Measurements from ENCODE around the gene FBXL2.

Gene FBXL2

GRCh38 chr3:33277193-33277882, at the start of gene FBXL2:
Gene FBXL2, plus strand, starts transcription at chr3:33277442. Its CDS starts 71 bp downstream, at chr3:33277513.
- DNase-seq (ENCODE audit: extremely low read depth in 1 of 2, low read depth in 1 of 2): no peak

DNA sequence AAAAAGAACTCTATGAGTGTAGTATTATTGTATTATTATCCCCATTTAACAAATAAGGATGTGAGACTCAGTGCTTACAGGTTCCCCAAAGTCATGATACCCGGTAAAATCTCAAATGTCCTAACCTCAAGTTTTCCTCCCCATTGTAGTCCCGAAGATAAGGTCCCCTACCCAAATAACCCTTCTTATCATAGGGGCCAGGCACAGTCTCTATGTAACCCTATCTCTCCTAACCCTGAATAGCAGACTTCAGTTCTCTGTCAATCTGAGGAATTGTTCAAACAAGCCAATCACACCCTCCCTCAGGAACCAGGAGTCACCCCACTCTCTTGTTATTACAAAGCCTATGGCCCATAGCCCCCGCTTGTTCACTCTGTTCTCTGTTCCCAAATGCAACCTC, 48.2 kb upstream of the FBXL2 start:
- DNase-seq (ENCODE audit: extremely low read depth in 1 of 2, low read depth in 1 of 2): no peak

DNA sequence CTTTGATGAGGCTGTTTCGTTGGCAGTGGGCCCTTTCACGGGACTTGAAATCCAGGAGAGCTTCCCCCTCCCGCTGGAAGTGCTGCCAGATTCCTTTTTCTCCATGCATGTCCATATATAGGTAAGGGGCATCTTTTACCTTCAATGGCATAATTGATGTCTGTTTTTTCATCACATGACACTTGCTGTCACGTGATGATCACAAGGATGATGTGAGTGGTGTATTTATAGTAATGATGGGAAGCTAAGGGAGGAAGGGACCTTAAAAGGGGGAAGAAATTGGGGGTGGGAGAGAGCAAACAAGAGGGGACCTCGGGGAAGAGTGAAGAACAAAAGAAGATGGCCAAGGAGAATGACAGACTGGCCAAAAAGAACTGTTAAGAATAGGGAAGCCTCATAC, 47.3 kb upstream of the FBXL2 start:
- no peak for DNase-seq (ENCODE audit: extremely low read depth in 1 of 2, low read depth in 1 of 2)

DNA sequence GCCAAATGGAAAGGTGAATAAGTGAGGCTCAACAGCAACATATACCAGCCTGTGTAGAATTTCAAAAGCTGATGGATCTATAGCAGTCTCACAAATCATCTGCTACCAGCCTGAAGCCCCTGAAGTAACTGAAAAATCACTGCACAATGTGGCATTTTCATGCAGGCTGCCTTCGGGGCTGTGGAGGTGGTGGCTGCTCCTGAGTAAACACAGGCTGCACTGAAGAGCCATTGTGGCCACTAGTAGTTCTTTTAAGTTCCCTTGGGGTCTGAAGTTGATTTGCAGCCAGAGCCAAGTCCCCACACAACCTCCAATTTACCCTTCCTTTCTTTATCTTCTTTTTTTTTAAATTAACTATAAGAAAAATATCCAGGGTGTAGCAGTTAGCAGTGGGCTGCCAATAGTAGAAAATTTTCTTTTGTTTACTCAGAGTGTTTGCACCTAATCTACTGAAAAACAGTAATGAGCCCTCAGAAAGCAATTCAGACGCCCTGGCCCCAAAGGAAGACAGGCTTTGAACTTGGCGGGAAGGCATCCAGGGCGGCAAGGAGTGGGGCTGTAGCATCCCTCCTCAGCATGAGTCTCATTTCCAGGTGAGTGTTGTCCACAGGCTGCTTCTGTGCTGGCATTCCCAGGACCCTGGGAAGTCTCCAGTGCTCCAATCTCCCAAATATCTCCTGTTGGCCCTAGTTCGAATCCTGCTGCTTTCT, 45.3 kb upstream of the FBXL2 start:
- no peak for DNase-seq (ENCODE audit: extremely low read depth in 1 of 2, low read depth in 1 of 2)

- DNase-seq (ENCODE audit: extremely low read depth in 1 of 2, low read depth in 1 of 2): no peak
Measured at GRCh38 chr3:33233884-33234283, 43.4 kb upstream of the FBXL2 start.

GRCh38 chr3:33236005-33236404, 41.2 kb upstream of the FBXL2 start:
- no peak for DNase-seq (ENCODE audit: extremely low read depth in 1 of 2, low read depth in 1 of 2)

DNA sequence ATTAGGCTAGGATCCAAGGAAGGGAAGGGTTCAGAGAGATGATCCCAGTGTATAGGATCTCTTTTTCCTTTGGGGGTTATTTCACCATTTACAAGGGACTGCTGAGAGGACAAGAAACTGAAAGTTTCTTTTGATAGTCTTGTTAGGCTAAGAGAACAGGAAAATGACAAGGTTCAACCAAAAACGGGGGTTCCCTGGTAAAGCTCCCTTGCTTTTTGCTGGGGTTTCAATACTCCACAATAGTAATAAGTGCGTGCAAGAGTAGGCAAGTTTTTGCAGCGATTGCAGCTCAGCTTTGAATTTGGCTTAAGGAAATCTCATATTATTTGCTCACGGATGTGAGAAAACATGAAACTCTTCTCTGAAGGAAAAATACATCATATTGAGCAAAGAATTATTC, 39.8 kb upstream of the FBXL2 start:
- DNase-seq (ENCODE audit: extremely low read depth in 1 of 2, low read depth in 1 of 2): no peak

DNA sequence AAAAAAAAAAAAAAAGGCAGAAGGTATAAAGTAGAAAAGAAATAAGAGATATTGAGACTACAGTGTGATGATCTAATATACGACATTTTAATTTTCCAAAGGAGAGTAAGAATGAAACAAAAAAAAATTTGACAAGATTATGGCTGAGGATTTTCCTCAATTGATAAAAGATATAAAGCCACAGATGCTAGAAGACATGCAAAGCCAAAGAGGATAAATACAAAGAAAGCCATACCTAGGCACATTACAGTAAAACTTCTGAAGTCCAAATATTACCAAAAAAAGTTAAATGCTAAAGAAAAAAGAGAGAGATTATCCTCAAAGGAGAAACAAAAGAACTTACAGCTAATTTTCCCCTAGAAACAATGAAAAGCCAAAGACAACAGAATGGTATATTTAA, 38.3 kb upstream of the FBXL2 start:
- no peak for DNase-seq (ENCODE audit: extremely low read depth in 1 of 2, low read depth in 1 of 2)

DNA sequence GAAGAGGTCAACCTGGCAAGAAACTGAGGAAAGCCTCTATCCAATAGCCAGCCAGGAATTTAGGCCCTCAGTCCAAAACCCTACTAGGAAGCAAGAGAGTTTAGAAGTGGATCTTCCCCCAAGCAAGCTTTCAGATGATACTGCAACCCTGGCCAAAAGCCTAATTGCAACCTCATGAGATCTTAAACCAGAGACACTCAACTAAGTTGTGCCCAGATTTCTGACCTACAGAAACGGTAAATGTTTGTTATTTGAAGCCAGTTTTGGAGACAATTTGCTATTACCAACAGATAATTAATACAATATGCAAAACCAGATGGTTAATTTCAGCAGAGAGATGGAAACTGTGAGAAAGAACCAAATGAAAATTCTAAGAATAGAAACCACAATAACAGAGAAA, 37.0 kb upstream of the FBXL2 start:
- DNase-seq (ENCODE audit: extremely low read depth in 1 of 2, low read depth in 1 of 2): no peak

GRCh38 chr3:33246786-33247185, 30.5 kb upstream of the FBXL2 start:
- no peak for DNase-seq (ENCODE audit: extremely low read depth in 1 of 2, low read depth in 1 of 2)

GRCh38 chr3:33250712-33251111, 26.5 kb upstream of the FBXL2 start:
- no peak for DNase-seq (ENCODE audit: extremely low read depth in 1 of 2, low read depth in 1 of 2)

DNA sequence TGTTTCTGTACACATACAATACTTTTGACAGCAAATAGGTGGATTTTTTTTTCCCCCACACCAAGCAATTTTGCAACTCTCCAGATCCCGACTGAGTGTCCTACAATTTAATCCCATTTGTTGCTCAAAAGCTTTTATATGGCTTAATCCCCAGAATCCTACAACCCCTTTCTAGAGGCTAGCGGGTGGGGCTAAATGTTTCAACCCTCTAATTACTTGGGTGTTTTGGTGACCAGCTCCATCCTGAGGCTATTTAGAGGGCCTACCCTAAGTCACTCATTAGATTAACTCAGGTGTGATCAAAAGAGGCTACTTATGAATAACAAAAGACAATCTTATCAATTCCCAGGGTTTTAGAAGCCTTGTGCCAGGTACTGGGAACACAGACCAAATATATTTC, 21.0 kb upstream of the FBXL2 start:
- DNase-seq (ENCODE audit: extremely low read depth in 1 of 2, low read depth in 1 of 2): no peak

DNA sequence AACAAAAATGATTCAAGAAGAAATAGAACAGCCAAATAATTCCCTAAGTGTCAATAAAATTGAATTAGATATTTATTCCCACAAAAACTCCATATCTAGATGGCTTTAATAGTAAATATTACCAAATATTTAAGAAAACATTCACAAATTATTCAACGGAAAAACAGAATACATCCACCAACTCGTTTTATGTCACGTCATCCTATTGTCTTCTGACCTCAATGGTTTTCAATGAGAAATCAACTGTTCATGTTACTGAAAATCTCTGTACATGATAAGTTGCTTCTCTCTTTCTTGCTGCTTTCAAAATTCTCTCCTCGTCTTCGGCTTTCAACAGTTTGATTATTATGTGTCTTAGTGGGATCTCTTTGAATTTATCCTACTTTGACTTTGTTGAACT, 17.1 kb upstream of the FBXL2 start:
- no peak for DNase-seq (ENCODE audit: extremely low read depth in 1 of 2, low read depth in 1 of 2)

DNA sequence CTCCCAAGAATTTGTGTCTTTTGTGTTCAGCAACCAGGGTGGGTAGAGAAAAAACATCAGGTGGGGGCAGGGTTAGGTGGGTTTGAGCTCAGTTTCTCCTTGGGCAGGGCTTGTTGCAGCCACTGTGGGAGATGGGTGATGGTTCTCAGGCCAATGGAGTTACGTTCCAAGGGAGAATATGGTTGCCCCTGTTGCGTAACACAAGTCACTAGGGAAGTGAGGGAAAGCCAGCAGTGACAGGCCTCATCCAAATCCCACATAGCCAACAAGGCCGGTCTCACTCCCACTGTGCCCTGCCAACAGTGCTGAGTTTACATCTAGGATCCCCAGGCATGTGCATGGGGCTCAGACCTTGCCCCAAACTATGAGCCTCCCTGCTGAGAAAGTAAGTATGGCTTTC, 7.9 kb upstream of the FBXL2 start:
- no peak for DNase-seq (ENCODE audit: extremely low read depth in 1 of 2, low read depth in 1 of 2)

- DNase-seq (ENCODE audit: extremely low read depth in 1 of 2, low read depth in 1 of 2): no peak
Measured at GRCh38 chr3:33271324-33271723, 5.9 kb upstream of the FBXL2 start.

- no peak for DNase-seq (ENCODE audit: extremely low read depth in 1 of 2, low read depth in 1 of 2)
Measured at GRCh38 chr3:33273628-33274027, 3.6 kb upstream of the FBXL2 start.

DNA sequence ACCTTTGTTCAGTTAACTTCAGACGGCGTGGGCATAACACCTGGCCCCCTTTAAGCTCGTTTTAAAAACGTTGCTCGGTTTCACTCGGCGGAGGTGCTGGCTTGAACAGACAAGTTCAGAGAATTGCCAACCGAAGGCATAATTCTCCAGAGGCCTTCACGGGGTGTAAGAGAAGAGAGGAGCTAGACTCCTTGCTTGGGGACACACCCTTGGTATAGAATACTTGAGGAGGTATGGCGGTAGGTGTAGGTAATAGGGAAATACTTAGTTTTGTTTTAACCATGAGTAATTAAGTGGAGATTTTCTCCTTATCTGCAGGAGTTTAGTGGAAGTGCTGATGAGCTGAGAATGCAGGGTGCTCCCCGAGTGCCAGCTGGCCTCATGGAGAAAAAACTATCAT, 921 bp downstream of the FBXL2 start:
- DNase-seq (ENCODE audit: extremely low read depth in 1 of 2, low read depth in 1 of 2): no peak

DNA sequence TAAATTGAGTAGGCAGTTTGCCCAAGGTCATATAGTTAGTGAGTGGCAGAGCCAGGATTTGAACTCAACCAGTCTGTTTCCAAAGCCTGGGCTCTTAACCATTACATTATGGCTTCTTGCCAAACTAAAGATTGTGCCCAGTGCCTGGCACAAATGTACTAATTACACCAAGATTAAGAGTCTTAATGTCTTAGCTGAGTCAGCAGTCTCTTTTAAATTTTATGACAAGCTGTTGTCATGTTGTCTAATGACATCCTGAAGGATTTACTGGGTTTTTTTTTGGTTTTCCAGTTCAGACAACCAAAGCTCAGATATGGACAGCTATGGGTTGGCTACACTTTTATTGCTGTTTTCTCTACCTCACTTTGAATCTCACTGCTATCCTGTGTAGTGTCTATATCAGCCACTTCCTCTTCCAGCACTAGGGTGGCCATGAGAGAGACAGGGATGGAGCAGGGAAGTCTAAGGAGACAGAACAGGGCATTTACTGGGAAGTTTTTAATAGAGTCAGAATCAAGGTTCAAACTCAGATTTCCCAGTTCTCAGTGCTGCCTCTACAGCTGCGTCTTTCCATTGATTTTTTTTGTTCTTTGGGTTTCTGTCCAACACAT, 10.5 kb downstream of the FBXL2 start:
- no peak for DNase-seq (ENCODE audit: extremely low read depth in 1 of 2, low read depth in 1 of 2)

DNA sequence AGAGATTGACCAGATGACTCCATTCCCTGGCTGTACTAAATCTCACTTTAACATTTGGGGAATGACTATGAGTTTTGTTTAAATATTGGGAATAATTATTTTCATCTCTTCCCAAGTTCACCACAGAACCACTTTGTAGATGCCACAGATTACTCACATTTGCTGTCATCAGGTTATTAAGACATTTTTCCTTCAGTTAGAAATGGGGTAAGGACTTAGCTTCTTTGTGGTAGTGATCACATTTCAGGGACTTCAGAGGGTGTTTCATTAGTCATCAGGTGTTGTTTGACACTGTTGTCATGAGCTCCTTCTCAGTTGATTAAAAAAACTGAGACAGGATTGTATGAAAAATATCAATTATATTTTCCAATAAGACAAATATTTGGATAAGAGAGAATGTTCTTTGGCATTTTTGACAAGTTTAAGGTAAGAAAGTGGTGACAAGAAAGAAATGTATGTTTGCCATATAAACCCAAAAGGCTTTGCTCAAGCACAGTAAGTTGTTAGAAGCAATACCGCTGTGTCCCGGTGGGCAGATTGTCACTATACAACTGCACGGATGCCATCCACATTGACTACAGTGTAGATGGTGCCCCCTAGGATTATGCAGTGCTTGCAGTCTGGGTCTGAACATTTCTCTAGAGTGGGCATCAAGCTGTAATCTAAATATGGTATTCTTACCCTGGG, 22.3 kb downstream of the FBXL2 start:
- no peak for DNase-seq (ENCODE audit: extremely low read depth in 1 of 2, low read depth in 1 of 2)

GRCh38 chr3:33312361-33312760, 35.1 kb downstream of the FBXL2 start:
- DNase-seq (ENCODE audit: extremely low read depth in 1 of 2, low read depth in 1 of 2): no peak

DNA sequence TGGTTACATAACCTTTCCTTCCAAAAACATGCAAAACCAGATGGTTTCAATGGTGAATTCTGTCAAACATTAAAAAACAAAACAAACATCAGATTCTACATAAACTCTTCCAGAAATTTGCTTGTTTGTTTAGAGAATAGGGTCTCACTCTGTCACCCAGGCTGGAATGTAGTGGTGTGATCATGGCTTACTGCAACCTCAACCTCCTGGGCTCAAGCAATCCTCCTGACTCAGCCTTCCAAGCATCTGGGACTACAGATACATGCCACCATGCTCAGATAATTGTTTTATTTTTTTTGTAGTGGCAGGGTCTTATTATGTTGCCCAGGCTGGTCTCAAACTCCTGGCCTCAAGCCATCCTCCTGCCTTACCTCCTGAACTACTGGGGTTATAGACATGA, 36.1 kb downstream of the FBXL2 start:
- DNase-seq (ENCODE audit: extremely low read depth in 1 of 2, low read depth in 1 of 2): no peak

DNA sequence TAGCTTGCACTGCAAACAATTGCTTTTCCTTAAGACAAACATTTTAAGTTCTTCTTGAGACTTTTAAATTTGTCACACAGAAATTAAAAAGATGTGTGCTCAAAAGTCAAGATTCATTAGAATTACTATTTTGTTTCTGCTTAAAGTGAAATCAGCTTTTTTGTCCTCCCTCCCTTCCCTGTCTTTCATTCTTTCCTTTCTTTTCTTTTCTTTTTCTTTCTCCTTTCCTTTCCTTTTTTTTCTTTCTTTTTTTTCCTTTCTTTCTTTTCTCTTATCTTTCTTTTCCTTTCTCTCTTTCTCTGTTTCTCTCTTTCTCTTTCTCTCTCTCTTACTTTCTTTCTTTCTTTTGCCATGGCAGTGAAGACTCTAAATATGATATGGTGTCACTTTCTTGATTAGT, 37.8 kb downstream of the FBXL2 start:
- DNase-seq (ENCODE audit: extremely low read depth in 1 of 2, low read depth in 1 of 2): no peak

All from activated CD8-positive, alpha-beta memory T cell treated with anti-CD3 and anti-CD28 coated beads for 1 hour (primary cell).